Left lung (tissue), 10 donors: ENCODE data around the gene RPL23. TPM values are rescaled to one million over a fixed set of nuclear protein-coding genes. Genes with fewer than 3 reads are reported as not detected.

Source experiments
- ATAC-seq: fragments of 200-7000 bp; cut with Tn5 transposase; one replicate; pipeline ENCODE4 v1.9.1; 2020; ENCODE audit warnings: moderate library complexity
- DNase-seq, 4 donors: peaks; one replicate each; pipeline ENCODE4 v3.0.0-alpha.2; 2013 to 2020
- H3K27ac ChIP-seq, 2 donors: fragments of 200-600 bp; sonication (generic) in 1 of 2; one replicate each; pipeline versions ENCODE4 v1.5.0 to v1.8.0; 2020 to 2021
- H3K27me3 ChIP-seq, 2 donors: fragments of 200-600 bp; sonication (generic) in 1 of 2; one replicate each; pipeline versions ENCODE4 v1.5.0 to v1.8.0; 2020 to 2021
- H3K36me3 ChIP-seq, 2 donors: fragments of 200-600 bp; sonication (generic) in 1 of 2; one replicate each; pipeline versions ENCODE4 v1.5.0 to v1.8.0; 2020 to 2021
- H3K4me1 ChIP-seq, 2 donors: fragments of 200-600 bp; one replicate each; pipeline ENCODE4 v1.8.0; 2021
- H3K4me3 ChIP-seq, 2 donors: fragments of 200-600 bp; sonication (generic) in 1 of 2; one replicate each; pipeline versions ENCODE4 v1.5.0 to v1.8.0; 2020 to 2021; ENCODE audit warnings: mild to moderate bottlenecking in 1 of 2
- H3K9me3 ChIP-seq, 2 donors: fragments of 200-600 bp; sonication (generic) in 1 of 2; one replicate each; pipeline versions ENCODE4 v1.5.0 to v1.8.0; 2020 to 2021
- intact Hi-C, 2 donors: fragments of 100-400 bp; cut with DNase I; formaldehyde crosslinking; loops; one replicate each; pipeline versions ENCODE4 v1.11.2 to v1.14.2; 2022
- polyA plus RNA-seq, 6 donors: library from polyadenylated mRNA; unstranded; fragments of 120-200 nt; gene quantifications; one replicate each; pipeline ENCODE4 v1.2.1, GENCODE V29; 2013; ENCODE audit not compliant: insufficient read length in 6 of 6
- total RNA-seq, 2 donors: library from RNA; stranded (reverse); fragmentation: NEBNext Ultra II Directional; extraction: Animal tissue kit (Norgen Biotek cat#: 25700); gene quantifications; one replicate each; pipeline ENCODE4 v1.2.1, GENCODE V29; 2021
- TF ChIP-seq, protein P1 (sequence below), 2 donors: fragments of 200-600 bp; sonication (generic) in 1 of 2; IDR thresholded peaks; one replicate each; pipeline versions ENCODE4 v1.5.0 to v1.8.0; 2021; ENCODE audit warnings: antibody characterized with exemption in 2 of 2
- donor health status: DM: no; HTN: yes; CAD: no.
- donor health status: DM: no; HTN: no; CAD: no.

Gene RPL23
- total and polyA plus RNA-seq, 8 donors = 1,144 to 3,076 (median 2,699) TPM

DNA sequence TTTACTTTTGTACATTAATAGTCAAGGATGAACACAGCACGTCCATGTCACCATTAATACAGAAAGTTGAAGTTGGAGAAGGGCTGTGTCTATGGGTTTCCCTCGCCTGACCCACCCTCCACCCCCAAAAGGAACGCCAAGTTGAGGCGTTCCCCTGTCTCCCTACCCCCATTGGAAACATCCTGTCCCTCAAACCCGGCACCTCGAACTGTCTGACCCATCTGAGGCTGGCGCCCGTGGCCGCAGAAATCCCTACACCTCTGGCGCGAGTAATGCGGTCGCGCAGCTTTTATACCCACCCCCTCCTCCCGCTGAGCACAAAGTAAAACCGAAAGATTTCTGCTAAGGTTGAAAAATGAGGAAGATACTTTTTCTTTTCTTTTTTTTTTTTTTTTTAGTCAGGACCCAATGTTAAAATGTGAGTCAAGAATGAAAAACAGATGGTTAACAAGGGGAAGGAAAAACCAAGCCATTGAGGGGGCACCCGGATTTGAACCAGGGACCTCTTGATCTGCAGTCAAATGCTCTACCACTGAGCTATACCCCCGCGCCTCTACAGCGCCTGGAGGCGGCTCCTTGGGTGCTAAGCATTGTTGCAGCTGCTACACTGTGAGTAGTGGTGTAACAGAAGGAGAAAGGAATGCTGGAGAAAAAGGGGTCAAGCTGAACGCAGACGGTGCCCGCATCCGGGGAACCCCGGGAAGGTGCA, 15.4 kb upstream of the RPL23 start:
- TF ChIP-seq, protein P1, sequence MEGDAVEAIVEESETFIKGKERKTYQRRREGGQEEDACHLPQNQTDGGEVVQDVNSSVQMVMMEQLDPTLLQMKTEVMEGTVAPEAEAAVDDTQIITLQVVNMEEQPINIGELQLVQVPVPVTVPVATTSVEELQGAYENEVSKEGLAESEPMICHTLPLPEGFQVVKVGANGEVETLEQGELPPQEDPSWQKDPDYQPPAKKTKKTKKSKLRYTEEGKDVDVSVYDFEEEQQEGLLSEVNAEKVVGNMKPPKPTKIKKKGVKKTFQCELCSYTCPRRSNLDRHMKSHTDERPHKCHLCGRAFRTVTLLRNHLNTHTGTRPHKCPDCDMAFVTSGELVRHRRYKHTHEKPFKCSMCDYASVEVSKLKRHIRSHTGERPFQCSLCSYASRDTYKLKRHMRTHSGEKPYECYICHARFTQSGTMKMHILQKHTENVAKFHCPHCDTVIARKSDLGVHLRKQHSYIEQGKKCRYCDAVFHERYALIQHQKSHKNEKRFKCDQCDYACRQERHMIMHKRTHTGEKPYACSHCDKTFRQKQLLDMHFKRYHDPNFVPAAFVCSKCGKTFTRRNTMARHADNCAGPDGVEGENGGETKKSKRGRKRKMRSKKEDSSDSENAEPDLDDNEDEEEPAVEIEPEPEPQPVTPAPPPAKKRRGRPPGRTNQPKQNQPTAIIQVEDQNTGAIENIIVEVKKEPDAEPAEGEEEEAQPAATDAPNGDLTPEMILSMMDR (IDR thresholded peaks at IDR 0.05) = no peak

DNA sequence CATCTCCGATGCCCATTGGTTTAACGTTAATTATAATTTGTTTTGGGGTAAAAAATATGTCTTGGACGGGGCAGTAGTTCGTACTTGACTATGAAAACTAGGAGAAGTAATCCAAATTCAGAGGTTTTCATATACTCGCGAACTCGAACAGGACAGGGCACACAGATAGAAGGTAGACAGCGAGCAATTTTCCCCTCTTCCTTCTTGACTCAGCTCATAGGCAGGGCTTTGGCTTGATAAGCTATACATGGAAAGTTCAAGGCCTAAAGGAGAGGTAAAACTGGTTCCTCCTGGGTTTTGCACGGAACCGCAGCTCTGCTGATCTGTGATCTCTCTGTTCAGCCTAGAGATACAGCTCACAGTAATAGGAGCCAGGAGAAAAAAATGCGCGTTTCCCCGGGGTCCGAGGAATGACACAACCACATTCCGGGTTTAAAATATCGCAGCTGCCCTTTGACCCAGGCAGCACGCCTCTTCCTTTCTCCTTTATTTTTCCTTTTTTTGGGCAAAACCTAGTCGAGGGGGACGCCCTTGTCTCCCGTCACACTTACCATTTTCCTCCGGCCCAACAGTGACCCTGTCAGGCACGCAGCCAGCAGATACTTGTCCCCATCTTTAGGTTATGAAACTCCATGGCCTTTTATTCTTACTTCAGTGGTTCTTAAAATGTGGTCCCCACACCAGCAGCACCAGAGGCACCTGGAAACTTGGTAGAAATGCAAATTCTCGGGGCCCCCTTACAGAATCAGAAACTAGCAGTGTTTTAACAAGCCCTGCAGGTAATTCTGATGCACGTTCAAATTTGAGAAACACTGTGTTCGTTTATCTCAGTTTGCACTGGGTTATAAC, 14.7 kb upstream of the RPL23 start:
- peak overlapping the region; percentile 75 to 96 for H3K4me3 ChIP-seq
- ATAC-seq = no peak

More for the DNA sequence above, 15.4 kb upstream of the RPL23 start:
- Histone ChIP-seq H3K9me3 (no peaks in the 10 kb centered on the region), H3K27ac (peak overlapping the region; percentile 96 to 98), H3K27me3 (no peaks in the 10 kb centered on the region), H3K36me3 (no peaks in the 10 kb centered on the region), H3K4me1 (peaks cover 38 to 40% of the 10 kb centered on the region in 2 donors), H3K4me3 (peak overlapping the region; percentile 75 to 96)
- DNase-seq (peak; percentile 90 to 94 (median 91)), ATAC-seq (peak; percentile 66)
- intact Hi-C loops = no loop called here

DNA sequence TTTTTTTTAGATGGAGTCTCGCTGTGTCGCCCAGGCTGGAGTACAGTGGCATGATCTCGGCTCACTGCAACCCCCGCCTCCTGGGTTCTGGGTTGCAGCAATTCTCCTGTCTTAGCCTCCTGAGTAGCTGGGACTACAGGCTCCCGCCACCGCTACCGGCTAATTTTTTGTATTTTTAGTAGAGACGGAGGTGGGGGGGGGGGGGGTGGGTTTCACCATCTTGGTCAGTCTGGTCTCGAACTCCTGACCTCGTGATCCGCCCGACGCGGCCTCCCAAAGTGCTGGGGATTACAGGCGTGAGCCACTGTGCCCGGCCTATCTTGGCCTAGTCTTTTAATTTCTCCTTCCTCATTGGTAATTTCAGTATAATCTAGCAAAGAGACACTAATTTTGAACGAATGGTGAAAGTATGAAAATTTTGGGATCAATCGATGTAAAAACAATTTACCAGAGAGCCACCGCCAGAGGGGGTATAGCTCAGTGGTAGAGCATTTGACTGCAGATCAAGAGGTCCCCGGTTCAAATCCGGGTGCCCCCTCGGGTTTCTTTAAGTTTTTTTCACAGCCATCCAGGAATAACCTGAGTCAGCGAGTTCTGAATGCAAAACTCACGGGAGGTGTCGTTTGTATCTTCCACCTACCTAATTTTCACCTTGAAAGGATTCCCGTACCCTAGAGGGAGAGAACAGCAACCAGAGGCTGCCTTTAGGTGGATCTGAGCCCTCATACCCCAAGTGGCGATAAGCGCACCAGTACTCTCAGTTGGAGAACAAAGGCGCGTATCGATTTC, 13.9 kb upstream of the RPL23 start:
- no peaks in the 10 kb centered on the region for H3K27me3 ChIP-seq
- DNase-seq (peak in 2 of 4 donors; percentile 54 to 65), ATAC-seq (no peak)
- no peaks in the 10 kb centered on the region for H3K36me3 ChIP-seq
- TF ChIP-seq, protein P1 (IDR thresholded peaks at IDR 0.05) = no peak
- H3K27ac ChIP-seq = peak overlapping the region; percentile 96 to 98
- H3K9me3 ChIP-seq = no peaks in the 10 kb centered on the region
- intact Hi-C loops = no loop called here
- peaks cover 22 to 25% of the 10 kb centered on the region in 2 donors for H3K4me1 ChIP-seq
- peak overlapping the region in 1 of 2 donors; percentile 96 for H3K4me3 ChIP-seq

More for the DNA sequence above, 14.7 kb upstream of the RPL23 start:
- H3K27me3 ChIP-seq = no peaks in the 10 kb centered on the region
- intact Hi-C loops = no loop called here
- H3K36me3 ChIP-seq = no peaks in the 10 kb centered on the region
- TF ChIP-seq, protein P1 (IDR thresholded peaks at IDR 0.05) = no peak
- peaks cover 31 to 33% of the 10 kb centered on the region in 2 donors for H3K4me1 ChIP-seq
- no peaks in the 10 kb centered on the region for H3K9me3 ChIP-seq
- peak overlapping the region; percentile 96 to 98 for H3K27ac ChIP-seq
- peak in 2 of 4 donors; percentile 43 to 55 for DNase-seq

DNA sequence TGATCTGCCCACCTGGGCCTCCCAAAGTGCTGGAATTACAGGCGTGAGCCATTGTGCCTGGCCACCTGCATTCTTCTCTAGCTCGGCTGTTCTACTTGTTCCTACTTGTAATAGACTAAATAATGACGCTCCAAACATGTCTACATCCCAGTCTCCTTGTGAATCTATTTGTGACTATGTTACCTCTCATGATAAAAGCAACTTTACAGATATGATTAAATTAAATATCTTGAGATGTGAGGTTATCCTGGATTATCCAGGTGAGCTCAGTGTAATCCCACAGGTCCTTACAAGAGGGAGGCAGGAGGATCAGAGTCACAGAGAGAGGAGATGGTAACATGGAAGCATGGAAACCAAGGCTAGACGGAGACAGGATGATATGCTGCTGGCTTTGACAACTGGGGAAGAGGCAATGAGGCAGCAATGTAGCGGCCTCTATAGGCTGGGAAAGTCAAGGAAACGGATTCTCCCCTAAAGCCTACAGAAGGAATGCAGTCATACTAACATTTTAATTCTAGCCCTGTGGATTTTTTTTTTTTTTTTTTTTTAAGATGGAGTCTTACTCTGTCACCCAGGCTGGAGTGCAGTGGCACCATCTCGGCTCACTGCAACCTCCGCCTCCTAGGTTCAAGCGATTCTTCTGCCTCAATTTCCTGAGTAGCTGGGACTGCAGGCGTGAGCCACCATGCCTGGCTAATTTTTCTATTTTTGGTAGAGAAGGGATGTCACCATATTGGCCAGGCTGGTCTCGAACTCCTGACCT, 11.3 kb upstream of the RPL23 start:
- H3K4me1 ChIP-seq = peaks cover 13 to 15% of the 10 kb centered on the region in 2 donors
- intact Hi-C loops = no loop called here

More for the DNA sequence above, 11.3 kb upstream of the RPL23 start:
- Histone ChIP-seq H3K36me3 (no peaks in the 10 kb centered on the region), H3K9me3 (no peaks in the 10 kb centered on the region), H3K27ac (no peak overlapping the region), H3K27me3 (no peaks in the 10 kb centered on the region), H3K4me3 (no peak overlapping the region)
- DNase-seq (no peak), ATAC-seq (no peak)
- TF ChIP-seq, protein P1 (IDR thresholded peaks at IDR 0.05) = no peak
